Activated CD8-positive, alpha-beta memory T cell treated with anti-CD3 and anti-CD28 coated beads, Interleukin-2, amount 50 U/mL, for 24 hours (primary cell): ENCODE results near the gene PAPOLB.

Experiments used
- DNase-seq: peaks from one replicate; pipeline ENCODE4 v3.0.0-alpha.2; 2020; ENCODE audit errors: extremely low read depth

The PAPOLB gene

DNA sequence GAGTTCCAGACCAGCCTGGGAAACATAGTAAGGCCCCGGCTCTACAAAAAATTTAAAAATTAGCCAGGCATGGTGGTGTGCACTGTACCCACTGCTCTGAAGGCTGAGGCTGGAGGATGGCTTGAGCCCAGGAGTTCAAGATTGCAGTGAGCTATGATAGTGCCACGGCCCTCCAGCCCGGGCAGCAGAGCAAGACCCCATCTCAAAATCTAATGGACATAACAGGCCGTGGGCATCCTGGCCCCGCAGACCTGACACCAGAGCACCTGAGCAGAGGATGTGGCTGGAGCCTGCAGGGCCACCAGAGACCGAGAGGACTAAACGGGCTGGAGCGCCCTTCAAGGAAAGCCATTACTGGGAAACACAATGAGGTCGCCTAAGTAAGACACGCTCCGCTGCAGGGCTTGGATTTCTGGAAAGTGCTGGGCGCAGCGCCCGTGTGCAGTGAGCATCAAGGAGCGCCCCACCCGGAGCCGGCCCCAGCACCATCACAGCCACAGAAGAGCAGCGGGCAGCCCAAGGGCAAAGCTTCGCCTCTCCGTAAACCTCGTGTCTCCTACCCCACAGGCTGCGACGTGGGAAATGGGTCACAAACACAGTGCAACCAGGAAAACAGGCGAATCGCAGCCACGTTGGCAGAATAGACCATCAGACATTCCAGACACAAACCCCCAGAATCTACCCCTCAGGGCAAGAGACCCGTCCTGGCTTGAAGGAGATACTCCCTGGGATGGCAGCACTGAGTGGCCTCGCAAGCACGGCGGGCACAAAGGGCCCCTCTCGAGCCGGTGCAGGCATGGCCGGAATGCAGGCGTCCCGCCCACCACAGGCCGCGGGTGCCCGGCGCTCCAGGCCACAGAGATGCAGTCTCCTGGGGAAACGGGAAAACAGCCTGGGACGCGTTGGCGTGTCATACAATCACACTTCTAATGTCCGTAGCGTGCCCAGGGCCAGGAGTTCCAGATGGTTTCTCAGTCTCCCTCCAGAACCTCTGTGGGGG lies 16.8 kb upstream of the PAPOLB start:
- DNase-seq: no peak

DNA sequence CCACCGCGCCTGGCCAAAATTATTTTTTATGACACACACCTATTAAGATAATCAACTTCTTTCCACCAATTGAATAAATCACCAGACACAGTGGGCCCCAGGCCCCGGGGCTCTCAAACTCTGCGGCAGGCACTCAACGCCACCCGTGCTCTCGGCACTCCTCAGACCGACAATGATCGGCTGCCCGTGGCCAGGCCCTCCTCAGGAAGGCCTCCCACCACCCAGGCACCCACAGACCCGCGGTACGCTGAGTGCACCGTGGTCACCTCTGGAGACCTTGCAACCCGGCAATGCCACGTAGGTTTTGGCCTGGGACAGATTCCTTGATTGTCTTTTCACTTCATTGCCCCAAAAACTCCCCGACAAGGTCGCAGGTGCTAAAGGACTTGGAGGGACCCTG lies 14.8 kb upstream of the PAPOLB start:
- no peak for DNase-seq

- no peak for DNase-seq
Measured at GRCh38 chr7:4875391-4875790, 13.6 kb upstream of the PAPOLB start.

- DNase-seq: no peak
Measured at GRCh38 chr7:4873071-4873944, 11.5 kb upstream of the PAPOLB start.

- no peak for DNase-seq
Measured at GRCh38 chr7:4871930-4872675, 10.3 kb upstream of the PAPOLB start.

- no peak for DNase-seq
Measured at GRCh38 chr7:4871056-4871680, 9.3 kb upstream of the PAPOLB start.

DNA sequence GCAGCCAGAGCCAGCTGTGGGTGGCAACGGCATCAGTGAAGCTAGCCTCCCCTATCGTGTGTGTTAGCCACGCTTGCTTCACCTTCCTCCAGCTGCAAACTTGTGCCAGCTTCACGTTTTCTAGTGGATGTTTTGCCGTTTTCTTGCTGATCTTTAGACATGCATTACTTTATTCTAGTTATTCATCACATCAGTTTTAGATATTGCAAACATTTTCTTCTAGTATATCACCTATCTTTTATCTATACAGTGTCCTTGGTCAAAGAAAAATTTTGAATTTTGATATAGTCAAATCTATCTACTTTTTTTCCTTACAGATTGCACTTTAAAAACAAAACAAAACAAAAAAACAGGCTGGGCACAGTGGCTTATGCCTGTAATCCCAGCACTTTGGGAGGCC lies 6.7 kb upstream of the PAPOLB start:
- no peak for DNase-seq

- DNase-seq: no peak
Measured at GRCh38 chr7:4866528-4867496, 5.0 kb upstream of the PAPOLB start.

- no peak for DNase-seq
Measured at GRCh38 chr7:4862156-4862555, 326 bp upstream of the PAPOLB start.

DNA sequence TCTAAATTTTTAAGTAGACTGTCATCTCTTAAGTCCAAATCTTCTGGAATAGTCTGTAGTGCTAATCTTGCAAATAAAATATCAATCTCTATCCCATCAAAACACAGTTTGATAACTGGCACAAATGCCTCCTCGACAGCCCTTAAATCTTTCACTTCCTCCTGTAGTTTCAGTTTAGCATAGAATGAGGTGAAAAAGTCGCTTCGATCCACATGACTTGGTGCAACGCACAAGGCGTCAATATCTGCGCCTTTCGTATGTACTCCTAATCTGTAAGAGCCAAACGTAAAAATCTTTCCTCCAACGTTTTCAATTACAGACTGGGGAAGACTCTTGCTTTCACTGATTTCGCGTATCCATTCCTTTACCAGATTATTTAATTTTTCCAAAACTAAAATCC lies 603 bp downstream of the PAPOLB start:
- DNase-seq: no peak

GRCh38 chr7:4857189-4857588 lies 4.6 kb downstream of the PAPOLB start:
- DNase-seq: no peak

DNA sequence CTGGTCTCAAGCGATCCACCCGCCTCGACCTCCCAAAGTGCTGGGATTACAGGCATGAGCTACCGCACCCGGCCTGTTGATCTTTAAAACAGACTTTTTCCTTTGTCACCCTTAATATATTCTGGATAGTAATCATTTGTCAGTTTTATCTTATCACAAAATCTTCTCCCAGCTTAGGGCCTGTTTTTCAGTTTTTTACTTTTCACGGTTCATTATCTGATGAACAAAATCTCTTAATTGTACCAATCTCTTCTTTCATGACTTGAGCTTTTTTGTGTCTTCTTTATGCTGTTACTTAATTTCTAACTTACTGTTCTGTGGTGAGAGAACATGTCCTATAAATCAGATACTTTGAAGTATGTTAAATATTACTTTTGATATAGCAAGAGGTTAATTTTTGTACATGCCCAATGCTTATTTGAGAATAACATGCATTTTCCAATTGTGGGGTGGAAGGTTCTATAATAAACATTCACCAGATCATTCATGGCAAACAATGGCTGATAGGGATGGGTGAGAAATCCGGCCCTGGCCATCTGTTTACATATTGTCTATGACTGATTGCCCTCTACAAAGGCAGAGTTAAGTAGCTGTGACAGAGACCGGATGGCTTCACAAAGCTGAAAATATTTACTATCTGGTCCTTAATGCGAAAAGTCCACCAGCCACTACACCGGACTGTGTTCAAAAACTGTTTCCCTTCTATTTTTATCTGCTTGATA lies 5.3 kb downstream of the PAPOLB start:
- DNase-seq: no peak

DNA sequence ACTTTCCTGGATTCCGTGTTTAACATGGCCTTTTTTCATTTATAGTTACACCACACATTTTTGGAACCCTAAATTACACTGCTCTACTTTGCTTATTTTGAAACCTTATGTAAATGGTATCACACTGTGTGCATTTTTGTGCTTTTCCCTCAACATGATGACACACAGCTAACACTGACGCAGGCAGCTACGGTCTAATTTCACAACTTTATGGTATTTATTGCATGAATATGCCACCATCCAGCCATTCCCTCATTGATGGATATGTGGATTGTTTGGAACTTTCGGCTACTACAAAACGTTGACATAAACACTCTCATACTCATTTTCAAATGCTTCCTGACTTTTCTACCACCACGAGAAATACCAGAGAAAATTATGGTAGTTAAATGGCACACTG lies 6.9 kb downstream of the PAPOLB start:
- DNase-seq: no peak

- no peak for DNase-seq
Measured at GRCh38 chr7:4851459-4852422, 10.1 kb downstream of the PAPOLB start.

GRCh38 chr7:4850262-4850795 lies 11.5 kb downstream of the PAPOLB start:
- no peak for DNase-seq

- DNase-seq: no peak
Measured at GRCh38 chr7:4849390-4849789, 12.4 kb downstream of the PAPOLB start.

DNA sequence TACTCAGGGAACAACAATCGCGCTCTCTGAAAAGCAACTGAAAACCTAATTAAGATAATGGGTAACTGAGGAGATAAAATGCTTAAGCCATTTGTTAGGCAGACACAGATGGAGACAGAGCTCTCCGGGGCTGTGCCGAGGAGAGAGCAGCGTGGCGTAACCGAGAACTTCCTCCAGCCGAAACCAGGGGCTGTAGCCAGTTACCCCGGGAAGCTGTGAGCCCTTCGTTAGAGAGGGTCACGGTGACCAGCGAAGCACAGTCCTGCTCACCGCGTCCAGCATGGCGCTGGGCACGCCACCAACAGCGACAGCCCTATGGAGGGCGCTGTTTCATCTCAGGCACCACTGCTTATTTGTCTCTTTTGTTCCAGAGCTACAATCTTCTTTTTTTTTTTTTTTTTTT lies 16.1 kb downstream of the PAPOLB start:
- DNase-seq: no peak
